IMR-90 (cell line): ENCODE measurements around the gene ZC3H8. TPM values are rescaled to one million over a fixed set of nuclear protein-coding genes. Genes with fewer than 3 reads are reported as not detected.

Experiments
- ATAC-seq: fragments of 200-7000 bp; cut with Tn5 transposase; 2 replicates; pipeline ENCODE4 v1.9.1; 2020; ENCODE audit warnings: low read depth, mild to moderate bottlenecking, moderate library complexity
- BruUV-seq: library from RNA; stranded (reverse); fragments of 400-500 nt; replicated peaks from 2 replicates; lab custom pipeline; 2021; lab: Mats Ljungman, UMichigan
- CTCF ChIA-PET: fragments of 300-600 bp; formaldehyde crosslinking; extraction: SDS; loops from one replicate; lab custom pipeline; 2021; ENCODE audit warnings: antibody characterized with exemption; lab: Yijun Ruan, JAX
- POLR2A ChIA-PET: fragments of 300-600 bp; sonication (Branson Sonifier 250); formaldehyde crosslinking; loops from one replicate; lab custom pipeline; 2022; ENCODE audit warnings: antibody characterized with exemption; ENCODE audit not compliant: unreplicated experiment; lab: Charles Lee
- DNase-seq: peaks from one replicate; pipeline ENCODE4 v3.0.0; 2013
- H2AFZ ChIP-seq: replicated peaks from 2 replicates; pipeline ENCODE3; 2013; ENCODE audit warnings: low read length, mild to moderate bottlenecking; ENCODE audit not compliant: poor library complexity
- H2AK5ac ChIP-seq: 2 replicates; pipeline ENCODE4 v1.6.1; 2013; ENCODE audit warnings: low read depth, low read length, inconsistent platforms
- H2AK9ac ChIP-seq: replicated peaks from 2 replicates; pipeline ENCODE3; 2013; ENCODE audit warnings: mild to moderate bottlenecking, low read depth, low read length, moderate library complexity; ENCODE audit not compliant: poor library complexity
- H2BK120ac ChIP-seq: 2 replicates; pipeline ENCODE4 v1.6.1; 2013; ENCODE audit warnings: low read depth, low read length, inconsistent platforms
- H2BK15ac ChIP-seq: 3 replicates; pipeline ENCODE4 v1.6.1; 2013; ENCODE audit warnings: low read depth, low read length, inconsistent platforms
- H2BK20ac ChIP-seq: 2 replicates; pipeline ENCODE4 v1.6.1; 2013; ENCODE audit warnings: low read depth, mild to moderate bottlenecking, inconsistent platforms, low read length, moderate library complexity
- H2BK5ac ChIP-seq: 2 replicates; pipeline ENCODE4 v1.6.1; 2013; ENCODE audit warnings: mild to moderate bottlenecking, low read depth, low read length, inconsistent platforms; ENCODE audit not compliant: poor library complexity, severe bottlenecking
- H3K14ac ChIP-seq: replicated peaks from 2 replicates; pipeline ENCODE4 v1.6.1; 2013; ENCODE audit warnings: low read depth, low read length, inconsistent platforms
- H3K18ac ChIP-seq: 2 replicates; pipeline ENCODE4 v1.6.1; 2013; ENCODE audit warnings: low read depth, low read length, control low read depth
- H3K23ac ChIP-seq: 2 replicates; pipeline ENCODE4 v1.6.1; 2013; ENCODE audit warnings: low read depth, low read length, inconsistent platforms
- H3K27ac ChIP-seq: 2 replicates; pipeline ENCODE4 v1.5.1; 2013; ENCODE audit warnings: mild to moderate bottlenecking, control low read depth, low read length; ENCODE audit not compliant: insufficient read depth
- H3K27me3 ChIP-seq: 2 replicates; pipeline ENCODE4 v1.6.1; 2013; ENCODE audit warnings: low read length; ENCODE audit not compliant: control insufficient read depth, insufficient read depth
- H3K36me3 ChIP-seq: 2 replicates; pipeline ENCODE4 v1.6.1; 2013; ENCODE audit warnings: low read length, mixed read lengths; ENCODE audit not compliant: control insufficient read depth, insufficient read depth
- H3K4ac ChIP-seq: 2 replicates; pipeline ENCODE4 v1.6.1; 2013; ENCODE audit warnings: low read depth, low read length, inconsistent platforms
- H3K4me1 ChIP-seq: 2 replicates; pipeline ENCODE4 v1.6.1; 2013; ENCODE audit warnings: low read length, mixed read lengths; ENCODE audit not compliant: control insufficient read depth, insufficient read depth
- H3K4me2 ChIP-seq: 2 replicates; pipeline ENCODE4 v1.6.1; 2013; ENCODE audit warnings: low read depth, mild to moderate bottlenecking, control low read depth, low read length, moderate library complexity
- H3K4me3 ChIP-seq: 2 replicates; pipeline ENCODE4 v1.5.1; 2013; ENCODE audit warnings: low read depth, mild to moderate bottlenecking, control low read depth, low read length, moderate library complexity; ENCODE audit not compliant: insufficient read depth
- H3K56ac ChIP-seq: 2 replicates; pipeline ENCODE4 v1.6.1; 2013; ENCODE audit warnings: low read length, inconsistent platforms; ENCODE audit not compliant: insufficient read depth; ENCODE audit errors: extremely low read depth
- H3K79me1 ChIP-seq, 2 experiments: 2 replicates each; pipeline ENCODE4 v1.6.1; 2013; ENCODE audit warnings: low read length in 2 of 2, inconsistent platforms in 1 of 2, low read depth in 1 of 2
- H3K9ac ChIP-seq: 2 replicates; pipeline ENCODE4 v1.6.1; 2013; ENCODE audit warnings: low read depth, low read length, control low read depth
- H3K9me1 ChIP-seq: 2 replicates; pipeline ENCODE4 v1.6.1; 2013; ENCODE audit warnings: low read length, inconsistent platforms; ENCODE audit not compliant: insufficient read depth
- H3K9me3 ChIP-seq: 2 replicates; pipeline ENCODE4 v1.6.1; 2013; ENCODE audit warnings: low read length; ENCODE audit not compliant: control insufficient read depth, insufficient read depth
- H4K20me1 ChIP-seq: 2 replicates; pipeline ENCODE4 v1.6.1; 2013; ENCODE audit warnings: low read length, inconsistent platforms; ENCODE audit not compliant: insufficient read depth
- H4K5ac ChIP-seq: 2 replicates; pipeline ENCODE4 v1.6.1; 2013; ENCODE audit warnings: mild to moderate bottlenecking, low read depth, low read length, control low read depth
- H4K8ac ChIP-seq, 2 experiments: 2 replicates each; pipeline ENCODE4 v1.6.1; 2013; ENCODE audit warnings: low read depth in 2 of 2, low read length in 2 of 2, control low read depth in 1 of 2, inconsistent platforms in 1 of 2
- H4K91ac ChIP-seq: 2 replicates; pipeline ENCODE4 v1.6.1; 2013; ENCODE audit warnings: low read depth, low read length, inconsistent platforms; ENCODE audit not compliant: insufficient read depth
- BHLHE40 ChIP-seq: fragments of 150-350 bp; IDR thresholded peaks from 2 replicates; pipeline ENCODE4 v1.6.1; 2016; ENCODE audit warnings: mild to moderate bottlenecking, low read depth, low read length
- CTCF ChIP-seq: conservative IDR thresholded peaks from 2 replicates; pipeline ENCODE4 v1.5.1; 2012; ENCODE audit warnings: mild to moderate bottlenecking, low read depth, low read length, improper control_type of control experiment
- MAZ ChIP-seq: IDR thresholded peaks from 2 replicates; pipeline ENCODE4 v1.6.1; 2012; ENCODE audit warnings: low read depth, mild to moderate bottlenecking, low read length, improper control_type of control experiment, moderate library complexity, borderline replicate concordance
- MXI1 ChIP-seq: IDR thresholded peaks from 2 replicates; pipeline ENCODE4 v1.6.1; 2012; ENCODE audit warnings: low read depth, mild to moderate bottlenecking, low read length, moderate library complexity, borderline replicate concordance
- NFE2L2 ChIP-seq: fragments of 150-350 bp; IDR thresholded peaks from 2 replicates; pipeline ENCODE4 v1.6.1; 2016; ENCODE audit warnings: low read depth, mild to moderate bottlenecking, low read length
- RAD21 ChIP-seq: IDR thresholded peaks from 2 replicates; pipeline ENCODE4 v1.6.1; 2012; ENCODE audit warnings: low read length, improper control_type of control experiment
- RCOR1 ChIP-seq: IDR thresholded peaks from 2 replicates; pipeline ENCODE4 v1.6.1; 2012; ENCODE audit warnings: mild to moderate bottlenecking, low read length, improper control_type of control experiment; ENCODE audit not compliant: insufficient replicate concordance
- USF2 ChIP-seq: fragments of 150-350 bp; IDR thresholded peaks from 2 replicates; pipeline ENCODE4 v1.6.1; 2017; ENCODE audit warnings: mild to moderate bottlenecking, antibody characterized with exemption, low read length, low read depth
- WGBS, 2 experiments: methylation state at CpG; one replicate each; pipeline versions ENCODE4 v1.1.5 to v1.1.7; 2013; ENCODE audit warnings: missing lambda C conversion rate in 2 of 2; ENCODE audit not compliant: insufficient read length in 1 of 2; ENCODE audit errors: extremely low coverage in 2 of 2; 5-methylcytosine and 5-hydroxymethylcytosine counted together
- dilution Hi-C: fragments of 300-500 bp; cut with HindIII; formaldehyde crosslinking; loops from one replicate; pipeline ENCODE4 v1.14.3; 2018; ENCODE audit warnings: low sequenced_read_pairs; ENCODE audit not compliant: unreplicated experiment
- in situ Hi-C: fragments of 300-500 bp; cut with MboI; formaldehyde crosslinking; loops from 3 replicates; pipeline ENCODE4 v1.14.3; 2019; ENCODE audit warnings: low sequenced_read_pairs, inconsistent platforms, mixed read lengths
- intact Hi-C: fragments of 100-400 bp; cut with micrococcal nuclease; formaldehyde crosslinking; loops from 2 replicates; pipeline ENCODE4 v1.10.0; 2022
- polyA plus RNA-seq, 3 experiments: library from polyadenylated mRNA; depleted of rRNA; stranded (reverse); fragments of >200 nt; gene quantifications; 2 replicates each; pipeline ENCODE4 v1.2.3, GENCODE V29; 2012; ENCODE audit warnings: low replicate concordance in 1 of 3
- total RNA-seq: library from RNA; depleted of rRNA; stranded (reverse); fragments of >200 nt; gene quantifications from 2 replicates; pipeline ENCODE4 v1.2.3, GENCODE V29; 2012

Gene ZC3H8
- total and polyA plus RNA-seq, 2 of the 4 experiments (the other 2 are of a cell fraction): 0.18 to 1.6 TPM

- no peak overlapping the region for H3K4me3 ChIP-seq
- H3K36me3 ChIP-seq: peaks cover 3% of the 10 kb centered on the region; the same call in 1 of the 2 replicates
- H3K56ac ChIP-seq: no peak overlapping the region
- ChIA-PET CTCF (no interaction called here), POLR2A (no interaction called here)
- no peaks in the 10 kb centered on the region for H3K4me1 ChIP-seq
- peaks cover 0 to 9% of the 10 kb centered on the region in 2 experiments; a peak in 2 of 4 replicates for H3K79me1 ChIP-seq
- no peak overlapping the region for H3K18ac ChIP-seq
- H3K27ac ChIP-seq: no peak overlapping the region
- no CpG with 5 or more reads among the region's 5 CpGs for WGBS, 2 experiments
- no peaks in the 10 kb centered on the region for H3K27me3 ChIP-seq
- H2AK5ac ChIP-seq: no peak overlapping the region
- no peak overlapping the region for H4K5ac ChIP-seq
- in situ Hi-C loops: loop anchor here (25.0 kb wide), 1 partner anchor 184 kb away; the partner anchor contains the start of gene RGPD8
- H4K20me1 ChIP-seq: no peaks in the 10 kb centered on the region
- no peak overlapping the region for H3K9ac ChIP-seq
- DNase-seq (no peak), ATAC-seq (no peak)
- no peak overlapping the region for H2AK9ac ChIP-seq
- H3K23ac ChIP-seq: no peak overlapping the region
- TF ChIP-seq CTCF (no peak), RCOR1 (no peak), BHLHE40 (no peak), NFE2L2 (no peak), USF2 (no peak), MXI1 (no peak), MAZ (no peak), RAD21 (no peak)
- H3K9me3 ChIP-seq: no peaks in the 10 kb centered on the region
- no peaks in the 10 kb centered on the region for H3K9me1 ChIP-seq
- no peak overlapping the region for H2BK5ac ChIP-seq
- no TSS peak for BruUV-seq
- no peak overlapping the region for H2BK15ac ChIP-seq
- H4K8ac ChIP-seq: no peak overlapping the region
- no peak overlapping the region for H4K91ac ChIP-seq
- H2BK20ac ChIP-seq: no peak overlapping the region
- H2AFZ ChIP-seq: no peak overlapping the region
- H2BK120ac ChIP-seq: no peak overlapping the region
- intact Hi-C loops: no loop called here
- no peak overlapping the region for H3K4me2 ChIP-seq
- H3K14ac ChIP-seq: no peak overlapping the region
- dilution Hi-C loops: no loop called here
- H3K4ac ChIP-seq: no peak overlapping the region
Measured at GRCh38 chr2:112253261-112253815, 1.5 kb downstream of the ZC3H8 start.
